ENCODE measurements around the gene HES5.

HES5 gene

DNA sequence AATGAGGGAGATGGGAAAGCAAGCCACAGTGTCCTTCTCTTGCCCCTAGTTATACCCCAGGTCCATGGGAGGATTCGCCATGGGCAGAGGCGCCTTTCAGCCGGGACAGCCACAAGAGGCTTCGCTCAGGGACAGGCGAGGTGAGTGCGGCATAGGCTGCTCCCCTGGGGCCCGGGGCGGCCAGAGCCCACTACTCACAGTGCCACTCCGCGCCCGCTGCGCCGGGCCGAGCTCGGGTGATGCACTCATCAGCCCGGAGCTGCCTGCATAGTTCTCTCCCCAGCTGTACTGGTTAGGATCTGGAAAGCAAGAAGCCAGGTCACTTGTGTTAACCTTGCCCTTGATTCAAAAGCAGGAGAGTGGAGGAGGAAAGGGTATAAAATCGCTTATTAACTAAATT, 12.1 kb downstream of the HES5 start:
- Histone ChIP-seq H3K4me1 (ENCODE audit: control insufficient read depth in 1 of 2, insufficient read depth in 2 of 2, low read length in 2 of 2) (peaks cover 0 to 1% of the 10 kb centered on the region in 2 donors), H3K27ac (ENCODE audit: low read length) (no peak overlapping the region), H3K27me3 (ENCODE audit: low read depth, low read length) (no peaks in the 10 kb centered on the region), H3K9me3 (ENCODE audit: control insufficient read depth in 1 of 2, low read length in 2 of 2) (no peaks in the 10 kb centered on the region), H3K36me3 (ENCODE audit: control insufficient read depth in 1 of 2, insufficient read depth in 2 of 2, low read length in 2 of 2) (peaks cover 48 to 83% of the 10 kb centered on the region in 2 donors), H3K4me3 (ENCODE audit: low read depth in 1 of 2, low read length in 2 of 2) (no peak overlapping the region)

DNA sequence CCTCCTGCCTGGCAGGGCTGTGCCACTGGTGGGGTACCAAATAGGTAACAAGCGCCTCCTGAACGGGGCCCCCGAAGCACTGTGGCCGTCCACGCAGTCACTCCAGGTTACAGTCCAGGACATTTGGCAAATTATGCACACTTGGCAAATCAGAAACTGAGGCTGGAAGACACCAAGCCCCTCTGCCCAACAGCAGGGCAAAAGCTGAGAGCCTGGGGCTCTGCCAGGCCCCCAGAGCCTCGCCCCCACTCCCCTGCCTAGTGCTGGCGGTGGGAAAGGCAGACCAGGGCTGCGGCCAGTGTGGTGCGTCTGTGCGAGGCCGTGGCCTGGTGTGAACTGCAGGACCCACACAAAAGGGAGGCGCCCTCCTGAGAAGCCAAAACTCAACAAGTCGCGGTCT, 13.1 kb downstream of the HES5 start:
- no peak overlapping the region for H3K4me3 ChIP-seq (ENCODE audit: low read depth in 1 of 2, low read length in 2 of 2)
- H3K36me3 ChIP-seq (ENCODE audit: control insufficient read depth in 1 of 2, insufficient read depth in 2 of 2, low read length in 2 of 2), result peaks cover 51 to 93% of the 10 kb centered on the region in 2 donors
- H3K27ac ChIP-seq (ENCODE audit: low read length), result no peak overlapping the region
- no peaks in the 10 kb centered on the region for H3K4me1 ChIP-seq (ENCODE audit: control insufficient read depth in 1 of 2, insufficient read depth in 2 of 2, low read length in 2 of 2)
- no peaks in the 10 kb centered on the region for H3K9me3 ChIP-seq (ENCODE audit: control insufficient read depth in 1 of 2, low read length in 2 of 2)
- no peaks in the 10 kb centered on the region for H3K27me3 ChIP-seq (ENCODE audit: low read depth, low read length)

DNA sequence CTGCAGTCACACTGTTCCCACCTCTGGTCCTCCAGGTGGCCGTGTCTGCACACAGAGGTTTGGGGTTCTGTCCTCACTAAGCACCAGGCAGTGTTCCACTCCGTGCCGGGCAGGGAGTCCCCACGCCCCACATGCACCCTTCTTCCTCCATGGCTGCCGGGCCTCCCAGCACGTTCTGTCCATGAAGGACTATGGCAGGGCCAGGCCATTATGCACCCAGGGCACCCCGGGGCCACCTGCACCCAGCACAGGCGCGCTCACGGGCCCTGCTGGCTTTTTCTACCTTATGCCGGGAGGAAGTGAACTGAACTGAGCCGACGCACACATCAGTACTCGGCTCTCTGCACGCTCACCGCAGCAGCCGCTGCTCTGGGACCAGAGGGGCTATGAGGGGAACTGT, 13.9 kb downstream of the HES5 start:
- Histone ChIP-seq H3K27me3 (ENCODE audit: low read depth, low read length) (no peaks in the 10 kb centered on the region), H3K4me1 (ENCODE audit: control insufficient read depth in 1 of 2, insufficient read depth in 2 of 2, low read length in 2 of 2) (no peaks in the 10 kb centered on the region), H3K4me3 (ENCODE audit: low read depth in 1 of 2, low read length in 2 of 2) (no peak overlapping the region), H3K27ac (ENCODE audit: low read length) (no peak overlapping the region), H3K36me3 (ENCODE audit: control insufficient read depth in 1 of 2, insufficient read depth in 2 of 2, low read length in 2 of 2) (peaks cover 57 to 98% of the 10 kb centered on the region in 2 donors), H3K9me3 (ENCODE audit: control insufficient read depth in 1 of 2, low read length in 2 of 2) (no peaks in the 10 kb centered on the region)

DNA sequence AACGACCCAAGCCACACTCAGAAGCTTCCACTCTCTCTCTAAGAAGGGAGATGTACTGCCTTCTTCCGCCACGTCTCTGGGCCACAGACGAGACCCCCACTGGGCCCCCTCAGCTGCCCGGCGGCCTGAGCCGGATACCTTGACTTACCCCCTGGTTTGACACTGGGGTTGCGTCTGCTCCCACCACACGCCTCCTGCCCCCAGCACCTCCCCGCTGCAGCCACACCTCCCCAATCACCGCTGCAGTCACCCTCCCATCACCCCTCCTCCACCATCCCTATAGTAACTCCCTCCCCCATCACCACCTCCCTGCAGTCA, 14.3 kb downstream of the HES5 start:
- Histone ChIP-seq H3K36me3 (ENCODE audit: control insufficient read depth in 1 of 2, insufficient read depth in 2 of 2, low read length in 2 of 2) (peaks cover 53 to 98% of the 10 kb centered on the region in 2 donors), H3K4me1 (ENCODE audit: control insufficient read depth in 1 of 2, insufficient read depth in 2 of 2, low read length in 2 of 2) (no peaks in the 10 kb centered on the region), H3K27me3 (ENCODE audit: low read depth, low read length) (no peaks in the 10 kb centered on the region), H3K4me3 (ENCODE audit: low read depth in 1 of 2, low read length in 2 of 2) (no peak overlapping the region), H3K27ac (ENCODE audit: low read length) (no peak overlapping the region), H3K9me3 (ENCODE audit: control insufficient read depth in 1 of 2, low read length in 2 of 2) (no peaks in the 10 kb centered on the region)

DNA sequence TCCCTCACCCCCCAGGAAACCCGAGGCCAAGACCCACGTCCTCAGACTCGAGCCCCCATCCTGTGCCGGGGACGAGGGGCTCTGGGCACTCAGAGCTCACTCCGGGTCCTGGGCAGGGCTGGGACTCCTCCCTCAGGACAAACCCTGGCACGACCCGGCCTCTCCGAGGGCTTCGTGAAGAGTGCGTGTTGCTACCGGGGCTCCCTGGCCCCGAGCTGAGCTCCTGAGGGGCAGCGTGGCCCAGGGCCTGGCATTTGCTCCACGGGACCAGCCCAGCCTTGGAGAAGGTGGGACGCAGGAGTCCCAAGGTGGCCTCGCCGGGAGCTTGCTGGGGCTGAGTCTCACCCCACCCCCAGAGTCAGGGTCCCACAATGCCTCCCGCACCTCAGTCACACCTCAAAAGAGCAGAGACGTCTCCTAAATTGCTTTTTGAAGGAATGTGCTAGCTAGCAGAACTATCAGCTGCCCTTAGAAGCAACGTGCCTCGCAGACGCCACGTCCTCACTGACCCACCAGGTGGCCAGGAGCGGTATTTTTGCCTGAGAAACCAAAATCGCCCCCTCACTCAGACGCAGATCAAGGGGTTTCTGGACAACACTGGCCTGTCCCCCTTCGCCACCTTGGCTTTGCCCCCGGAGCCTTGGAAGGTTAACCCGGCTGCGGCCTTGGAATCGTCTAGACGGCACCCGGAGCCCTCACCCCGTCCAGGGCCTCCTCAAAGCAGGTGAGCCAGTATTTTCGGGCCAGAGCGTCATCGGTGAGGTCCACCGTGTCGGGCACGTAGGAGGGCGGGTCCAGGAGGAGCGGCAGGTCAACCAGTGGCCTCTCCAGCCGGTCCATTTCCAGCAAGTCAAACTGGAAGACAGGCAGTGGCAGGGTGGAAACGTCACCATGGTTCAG, 14.9 kb downstream of the HES5 start:
- Histone ChIP-seq H3K27ac (ENCODE audit: low read length) (no peak overlapping the region), H3K4me1 (ENCODE audit: control insufficient read depth in 1 of 2, insufficient read depth in 2 of 2, low read length in 2 of 2) (no peaks in the 10 kb centered on the region), H3K36me3 (ENCODE audit: control insufficient read depth in 1 of 2, insufficient read depth in 2 of 2, low read length in 2 of 2) (peaks cover 56 to 98% of the 10 kb centered on the region in 2 donors), H3K4me3 (ENCODE audit: low read depth in 1 of 2, low read length in 2 of 2) (no peak overlapping the region), H3K9me3 (ENCODE audit: control insufficient read depth in 1 of 2, low read length in 2 of 2) (no peaks in the 10 kb centered on the region), H3K27me3 (ENCODE audit: low read depth, low read length) (no peaks in the 10 kb centered on the region)

DNA sequence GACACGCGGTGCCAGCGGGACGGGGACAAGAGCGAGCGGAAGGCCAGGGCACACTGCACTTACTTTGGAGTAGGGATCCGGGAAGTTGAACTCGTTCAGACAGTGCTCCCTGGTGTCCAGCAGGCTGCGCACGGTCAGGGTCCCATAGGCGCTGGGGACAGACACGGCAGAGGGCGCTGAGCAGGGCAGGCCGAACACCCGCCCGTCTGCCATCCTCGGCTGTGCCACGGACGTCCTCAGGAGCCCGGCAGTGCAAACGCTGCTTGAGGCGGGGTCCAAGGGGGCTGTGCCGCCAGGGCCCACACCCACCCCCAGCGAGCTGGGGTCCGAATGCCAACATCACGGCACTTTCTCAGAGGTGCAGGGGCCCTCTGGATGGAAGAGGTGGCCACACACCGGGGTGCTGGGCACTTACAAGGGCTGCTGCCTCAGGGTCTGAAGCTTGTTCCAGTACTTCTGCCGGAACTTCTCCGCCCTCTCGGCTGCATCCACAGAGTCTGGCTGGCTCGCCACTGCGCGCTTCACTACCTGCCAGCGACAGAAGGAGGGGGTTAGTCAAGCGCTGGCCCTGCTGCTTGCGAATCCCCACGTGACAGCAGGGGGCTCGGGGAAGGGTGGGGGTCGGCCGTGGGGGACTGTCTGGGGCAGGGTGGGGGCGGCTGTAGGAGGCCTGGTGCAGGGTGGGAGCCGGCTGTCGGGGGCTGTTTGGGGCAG, 16.0 kb downstream of the HES5 start:
- Histone ChIP-seq H3K4me3 (ENCODE audit: low read depth in 1 of 2, low read length in 2 of 2) (no peak overlapping the region), H3K27ac (ENCODE audit: low read length) (no peak overlapping the region), H3K27me3 (ENCODE audit: low read depth, low read length) (no peaks in the 10 kb centered on the region), H3K36me3 (ENCODE audit: control insufficient read depth in 1 of 2, insufficient read depth in 2 of 2, low read length in 2 of 2) (peaks cover 66 to 98% of the 10 kb centered on the region in 2 donors), H3K4me1 (ENCODE audit: control insufficient read depth in 1 of 2, insufficient read depth in 2 of 2, low read length in 2 of 2) (no peaks in the 10 kb centered on the region), H3K9me3 (ENCODE audit: control insufficient read depth in 1 of 2, low read length in 2 of 2) (no peaks in the 10 kb centered on the region)

DNA sequence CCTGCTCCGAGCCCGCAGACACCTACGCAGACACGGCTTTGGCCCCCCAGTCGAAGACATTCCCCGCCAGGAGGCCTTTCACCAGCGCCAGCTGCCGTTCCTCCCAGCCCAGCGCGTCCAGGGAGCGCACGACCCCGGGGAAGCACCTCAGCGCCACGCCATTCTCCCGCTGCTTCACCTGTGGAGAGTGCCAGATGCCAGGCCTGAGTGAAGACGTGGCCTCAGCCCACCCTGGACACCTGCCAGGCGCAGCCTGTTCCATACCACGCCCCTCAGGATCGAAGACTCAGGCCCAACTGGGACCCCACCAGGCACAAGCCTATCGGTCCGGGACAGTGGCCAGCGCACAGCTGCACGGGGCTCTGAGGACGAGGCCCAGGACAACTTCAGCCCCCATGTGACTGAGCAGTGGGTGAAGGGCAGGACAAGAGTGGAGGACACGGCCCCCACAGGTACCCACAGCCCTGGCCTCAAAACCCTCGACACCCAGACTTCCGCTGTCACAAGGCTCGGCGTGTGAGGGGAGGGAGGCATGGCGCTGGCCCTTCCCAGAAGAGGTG, 17.1 kb downstream of the HES5 start:
- Histone ChIP-seq H3K36me3 (ENCODE audit: control insufficient read depth in 1 of 2, insufficient read depth in 2 of 2, low read length in 2 of 2) (peaks cover 57 to 95% of the 10 kb centered on the region in 2 donors), H3K9me3 (ENCODE audit: control insufficient read depth in 1 of 2, low read length in 2 of 2) (no peaks in the 10 kb centered on the region), H3K4me1 (ENCODE audit: control insufficient read depth in 1 of 2, insufficient read depth in 2 of 2, low read length in 2 of 2) (no peaks in the 10 kb centered on the region), H3K4me3 (ENCODE audit: low read depth in 1 of 2, low read length in 2 of 2) (no peak overlapping the region), H3K27ac (ENCODE audit: low read length) (no peak overlapping the region), H3K27me3 (ENCODE audit: low read depth, low read length) (no peaks in the 10 kb centered on the region)

DNA sequence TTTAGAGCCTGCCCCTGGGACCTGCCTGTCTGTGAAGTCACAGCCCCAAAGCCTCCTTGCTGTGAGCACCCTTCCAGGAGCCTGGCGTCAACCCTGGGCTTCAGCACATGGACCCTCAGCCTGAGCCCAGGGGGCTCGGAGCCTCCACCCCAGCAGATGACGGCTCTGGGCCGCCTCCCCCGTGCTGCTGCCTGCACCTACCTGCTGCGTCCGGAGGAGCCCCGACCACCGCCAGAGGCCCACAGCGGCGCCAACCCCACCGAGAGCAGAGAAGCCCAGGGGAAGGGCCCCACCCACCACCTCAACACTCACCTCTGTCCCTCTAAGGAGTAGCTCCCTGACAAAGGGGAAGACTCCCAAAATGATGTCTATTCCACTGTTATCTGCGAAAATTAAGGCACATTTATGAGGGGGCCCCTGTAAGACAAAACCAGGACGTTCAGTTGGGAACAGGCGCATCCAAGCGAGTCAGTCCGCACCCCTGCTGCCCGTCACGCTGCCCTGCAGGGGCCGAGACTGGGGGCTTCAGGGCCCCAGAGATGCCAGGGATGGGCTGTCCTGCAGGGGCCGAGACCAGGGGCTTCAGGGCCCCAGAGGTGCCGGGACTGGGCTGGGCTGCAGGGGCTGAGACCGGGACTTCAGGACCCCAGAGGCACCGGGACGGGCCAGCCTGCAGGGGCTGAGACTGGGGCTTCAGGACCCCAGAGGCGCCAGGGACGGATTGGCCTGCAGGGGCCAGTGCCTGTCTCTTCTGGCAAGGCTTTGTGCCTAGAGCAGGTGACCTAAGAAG, 19.5 kb downstream of the HES5 start:
- H3K27me3 ChIP-seq (ENCODE audit: low read depth, low read length), result no peaks in the 10 kb centered on the region
- no peak overlapping the region for H3K4me3 ChIP-seq (ENCODE audit: low read depth in 1 of 2, low read length in 2 of 2)
- peaks cover 41 to 77% of the 10 kb centered on the region in 2 donors for H3K36me3 ChIP-seq (ENCODE audit: control insufficient read depth in 1 of 2, insufficient read depth in 2 of 2, low read length in 2 of 2)
- no peaks in the 10 kb centered on the region for H3K9me3 ChIP-seq (ENCODE audit: control insufficient read depth in 1 of 2, low read length in 2 of 2)
- no peaks in the 10 kb centered on the region for H3K4me1 ChIP-seq (ENCODE audit: control insufficient read depth in 1 of 2, insufficient read depth in 2 of 2, low read length in 2 of 2)
- H3K27ac ChIP-seq (ENCODE audit: low read length), result no peak overlapping the region

DNA sequence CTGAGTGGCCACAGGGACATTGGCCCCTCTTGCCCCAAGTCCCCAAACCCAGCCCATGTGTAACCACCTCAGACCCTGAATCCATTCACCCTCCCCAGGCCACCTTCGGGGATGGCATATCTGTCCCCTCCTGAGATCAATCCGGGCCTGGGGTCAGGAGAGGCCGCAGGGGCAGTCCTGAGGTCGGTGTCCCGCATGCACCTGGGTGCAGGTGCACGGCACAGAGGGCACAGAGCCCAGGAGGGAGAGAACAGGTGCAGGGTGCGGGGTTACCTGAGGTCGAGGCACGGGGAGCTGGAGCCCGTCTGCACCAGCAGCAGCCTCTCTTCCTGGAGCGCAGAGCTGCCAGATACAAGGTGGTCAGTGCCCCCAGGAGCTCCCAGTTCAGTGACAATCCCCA, 20.5 kb downstream of the HES5 start:
- Histone ChIP-seq H3K27me3 (ENCODE audit: low read depth, low read length) (peaks cover 2% of the 10 kb centered on the region), H3K4me1 (ENCODE audit: control insufficient read depth in 1 of 2, insufficient read depth in 2 of 2, low read length in 2 of 2) (peaks cover 0 to 4% of the 10 kb centered on the region in 2 donors), H3K4me3 (ENCODE audit: low read depth in 1 of 2, low read length in 2 of 2) (no peak overlapping the region), H3K9me3 (ENCODE audit: control insufficient read depth in 1 of 2, low read length in 2 of 2) (no peaks in the 10 kb centered on the region), H3K27ac (ENCODE audit: low read length) (no peak overlapping the region), H3K36me3 (ENCODE audit: control insufficient read depth in 1 of 2, insufficient read depth in 2 of 2, low read length in 2 of 2) (peaks cover 35 to 67% of the 10 kb centered on the region in 2 donors)

DNA sequence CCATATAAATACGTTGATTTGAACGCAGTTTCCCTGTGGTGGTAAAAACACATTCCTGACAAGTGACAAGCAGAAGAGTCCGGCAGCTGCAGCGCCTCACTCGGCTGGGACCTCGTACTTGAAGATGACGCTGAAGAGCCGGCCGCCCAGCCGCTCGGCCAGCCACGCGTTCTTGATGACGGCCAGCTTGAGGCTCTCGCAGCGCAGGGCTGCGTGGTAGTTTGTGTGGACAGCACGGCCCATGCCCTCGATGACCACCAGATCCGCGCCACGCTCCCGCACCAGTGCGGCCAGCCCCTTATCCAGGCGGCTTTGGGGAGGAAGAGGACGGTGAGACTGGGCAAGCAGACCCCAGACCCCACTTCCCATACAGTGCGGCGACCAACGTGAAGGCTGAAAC, 21.3 kb downstream of the HES5 start:
- H3K27me3 ChIP-seq (ENCODE audit: low read depth, low read length), result peaks cover 2% of the 10 kb centered on the region
- H3K4me3 ChIP-seq (ENCODE audit: low read depth in 1 of 2, low read length in 2 of 2), result no peak overlapping the region
- no peaks in the 10 kb centered on the region for H3K9me3 ChIP-seq (ENCODE audit: control insufficient read depth in 1 of 2, low read length in 2 of 2)
- H3K27ac ChIP-seq (ENCODE audit: low read length), result no peak overlapping the region
- H3K4me1 ChIP-seq (ENCODE audit: control insufficient read depth in 1 of 2, insufficient read depth in 2 of 2, low read length in 2 of 2), result peaks cover 0 to 11% of the 10 kb centered on the region in 2 donors
- peaks cover 31 to 61% of the 10 kb centered on the region in 2 donors for H3K36me3 ChIP-seq (ENCODE audit: control insufficient read depth in 1 of 2, insufficient read depth in 2 of 2, low read length in 2 of 2)

DNA sequence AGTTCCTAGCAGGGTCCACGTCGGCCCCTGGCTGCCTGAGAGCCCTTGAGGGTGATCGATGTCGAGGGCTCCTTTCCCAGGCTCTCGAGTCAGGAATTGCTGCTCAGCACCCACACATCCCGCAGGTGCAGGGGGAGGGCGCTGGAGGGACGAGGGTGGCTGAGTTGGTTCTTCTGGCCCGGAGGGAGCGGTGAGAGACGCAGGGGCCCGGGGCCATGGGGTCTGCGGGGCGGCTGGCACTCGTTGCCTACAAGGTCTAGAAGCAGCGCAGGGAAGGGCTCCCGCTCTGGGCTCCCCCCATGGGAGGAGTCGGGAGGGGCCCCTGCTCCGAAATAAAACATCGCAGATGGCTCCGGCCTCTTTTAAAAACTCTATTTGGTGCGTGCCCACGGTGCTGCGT, 21.9 kb downstream of the HES5 start:
- H3K9me3 ChIP-seq (ENCODE audit: control insufficient read depth in 1 of 2, low read length in 2 of 2), result no peaks in the 10 kb centered on the region
- peaks cover 2% of the 10 kb centered on the region for H3K27me3 ChIP-seq (ENCODE audit: low read depth, low read length)
- H3K36me3 ChIP-seq (ENCODE audit: control insufficient read depth in 1 of 2, insufficient read depth in 2 of 2, low read length in 2 of 2), result peaks cover 29 to 55% of the 10 kb centered on the region in 2 donors
- peaks cover 0 to 11% of the 10 kb centered on the region in 2 donors for H3K4me1 ChIP-seq (ENCODE audit: control insufficient read depth in 1 of 2, insufficient read depth in 2 of 2, low read length in 2 of 2)
- no peak overlapping the region for H3K4me3 ChIP-seq (ENCODE audit: low read depth in 1 of 2, low read length in 2 of 2)
- no peak overlapping the region for H3K27ac ChIP-seq (ENCODE audit: low read length)

All from muscle layer of duodenum (tissue), 2 donors.